SU-DHL-6 (cell line): ENCODE results near the gene ABTB2.

Source experiments
- H2AFZ ChIP-seq: fragments of 200-600 bp; sonication (generic); 2 replicates; pipeline ENCODE4 v1.6.1; 2014; ENCODE audit warnings: low read depth, mild to moderate bottlenecking, moderate library complexity, mixed read lengths, antibody characterized with exemption, low read length; ENCODE audit not compliant: severe bottlenecking
- H3F3A ChIP-seq: fragments of 200-600 bp; shearing (Covaris generic); 2 replicates; pipeline ENCODE4 v1.6.0; 2016; ENCODE audit warnings: antibody characterized with exemption, mild to moderate bottlenecking; ENCODE audit not compliant: insufficient read depth
- H3K27ac ChIP-seq: fragments of 200-600 bp; sonication (generic); 2 replicates; pipeline ENCODE4 v1.5.1; 2016; ENCODE audit warnings: low read depth, mild to moderate bottlenecking, low read length, moderate library complexity, mixed read lengths
- H3K27me3 ChIP-seq: fragments of 200-600 bp; sonication (generic), shearing (Covaris generic); 2 replicates; pipeline ENCODE4 v1.6.0; 2014; ENCODE audit warnings: mild to moderate bottlenecking, low read length
- H3K36me3 ChIP-seq: fragments of 200-600 bp; sonication (generic); 2 replicates; pipeline ENCODE4 v1.6.1; 2014; ENCODE audit warnings: mild to moderate bottlenecking, low read length, mixed read lengths
- H3K4me2 ChIP-seq: fragments of 300-600, 200-600 bp; shearing (Covaris generic), sonication (generic); 2 replicates; pipeline ENCODE4 v1.6.0; 2014; ENCODE audit warnings: low read length, low read depth, mild to moderate bottlenecking; ENCODE audit not compliant: poor library complexity, severe bottlenecking
- H3K4me3 ChIP-seq: fragments of 200-600 bp; sonication (generic); 2 replicates; pipeline ENCODE4 v1.5.1; 2014; ENCODE audit warnings: antibody characterized with exemption, low read length, mild to moderate bottlenecking, mixed read lengths; ENCODE audit not compliant: insufficient read depth, poor library complexity, severe bottlenecking
- H3K79me2 ChIP-seq: fragments of 200-600 bp; sonication (generic); 2 replicates; pipeline ENCODE4 v1.6.1; 2014; ENCODE audit warnings: mild to moderate bottlenecking, low read length, moderate library complexity; ENCODE audit not compliant: insufficient read depth
- H3K9ac ChIP-seq: fragments of 200-600 bp; sonication (generic); 2 replicates; pipeline ENCODE4 v1.7.0; 2014; ENCODE audit warnings: mild to moderate bottlenecking, low read length
- H3K9me2 ChIP-seq: fragments of 200-600 bp; sonication (generic); replicated peaks from 2 replicates; pipeline ENCODE4 v1.6.1; 2014; ENCODE audit warnings: low read length; ENCODE audit not compliant: insufficient read depth
- H3K9me3 ChIP-seq: fragments of 200-600 bp; sonication (generic); 2 replicates; pipeline ENCODE4 v1.6.1; 2014; ENCODE audit warnings: low read length, mixed read lengths; ENCODE audit not compliant: insufficient read depth
- H4K20me1 ChIP-seq: fragments of 200-600 bp; sonication (generic); 2 replicates; pipeline ENCODE4 v1.6.1; 2014; ENCODE audit warnings: low read depth, mild to moderate bottlenecking, antibody characterized with exemption, low read length, moderate library complexity, mixed read lengths
- CTCF ChIP-seq: fragments of 200-600 bp; sonication (generic); IDR thresholded peaks from one replicate; pipeline ENCODE4 v1.5.1; 2017; ENCODE audit warnings: antibody characterized with exemption, mild to moderate bottlenecking, low read length, moderate library complexity; ENCODE audit not compliant: insufficient read depth, poor library complexity, severe bottlenecking
- EZH2phosphoT487 ChIP-seq: fragments of 200-600 bp; sonication (generic), shearing (Covaris generic); conservative IDR thresholded peaks from 2 replicates; pipeline ENCODE4 v1.6.1; 2018; ENCODE audit warnings: mild to moderate bottlenecking, antibody characterized with exemption, low read length, moderate library complexity, mixed read lengths

The ABTB2 gene

GRCh38 chr11:34356913-34357700, 703 bp downstream of the ABTB2 start:
- no peaks in the 10 kb centered on the region for H4K20me1 ChIP-seq

GRCh38 chr11:34356576-34356912, 1.3 kb downstream of the ABTB2 start:
- H3K27me3 ChIP-seq: no peaks in the 10 kb centered on the region
- H3K36me3 ChIP-seq: no peaks in the 10 kb centered on the region
- no peak overlapping the region for H3K4me3 ChIP-seq
- no peak overlapping the region for H3K9ac ChIP-seq
- H3K79me2 ChIP-seq: no peaks in the 10 kb centered on the region
- no peak overlapping the region for H3K27ac ChIP-seq
- no peak overlapping the region for H2AFZ ChIP-seq
- H3F3A ChIP-seq: no peaks in the 10 kb centered on the region
- H3K9me2 ChIP-seq: no peaks in the 10 kb centered on the region
- no peak overlapping the region for H3K4me2 ChIP-seq
- no peaks in the 10 kb centered on the region for H3K9me3 ChIP-seq
- H4K20me1 ChIP-seq: no peaks in the 10 kb centered on the region
- TF ChIP-seq EZH2phosphoT487: no peak

More at GRCh38 chr11:34356913-34357700, 703 bp downstream of the ABTB2 start:
- Histone ChIP-seq H3K4me3 (no peak overlapping the region), H3F3A (no peaks in the 10 kb centered on the region), H3K27me3 (no peaks in the 10 kb centered on the region), H3K9ac (no peak overlapping the region), H3K9me2 (no peaks in the 10 kb centered on the region), H3K9me3 (no peaks in the 10 kb centered on the region), H3K36me3 (no peaks in the 10 kb centered on the region), H2AFZ (no peak overlapping the region), H3K27ac (no peak overlapping the region), H3K4me2 (peak overlapping the region; percentile 40), H3K79me2 (no peaks in the 10 kb centered on the region)
- TF ChIP-seq EZH2phosphoT487 (no peak), CTCF (no peak)

- H3K4me3 ChIP-seq: no peak overlapping the region
- H3F3A ChIP-seq: no peaks in the 10 kb centered on the region
- H3K4me2 ChIP-seq: no peak overlapping the region
- no peaks in the 10 kb centered on the region for H3K27me3 ChIP-seq
- no peaks in the 10 kb centered on the region for H3K9me3 ChIP-seq
- H3K79me2 ChIP-seq: no peaks in the 10 kb centered on the region
- TF ChIP-seq CTCF: no peak
- TF ChIP-seq EZH2phosphoT487: no peak
- no peaks in the 10 kb centered on the region for H3K36me3 ChIP-seq
- H2AFZ ChIP-seq: no peak overlapping the region
- no peaks in the 10 kb centered on the region for H3K9me2 ChIP-seq
- no peaks in the 10 kb centered on the region for H4K20me1 ChIP-seq
- H3K9ac ChIP-seq: no peak overlapping the region
- no peak overlapping the region for H3K27ac ChIP-seq
These were observed 1.7 kb downstream of the ABTB2 start for GRCh38 chr11:34356130-34356529.

- H3K9me2 ChIP-seq: no peaks in the 10 kb centered on the region
- no peaks in the 10 kb centered on the region for H3K27me3 ChIP-seq
- no peaks in the 10 kb centered on the region for H3K9me3 ChIP-seq
- TF ChIP-seq EZH2phosphoT487 (no peak), CTCF (no peak)
- H3K4me2 ChIP-seq: no peak overlapping the region
- no peaks in the 10 kb centered on the region for H3K36me3 ChIP-seq
- H3K4me3 ChIP-seq: no peak overlapping the region
- H3K27ac ChIP-seq: no peak overlapping the region
- H3F3A ChIP-seq: no peaks in the 10 kb centered on the region
- no peak overlapping the region for H3K9ac ChIP-seq
- H2AFZ ChIP-seq: no peak overlapping the region
- H4K20me1 ChIP-seq: no peaks in the 10 kb centered on the region
- no peaks in the 10 kb centered on the region for H3K79me2 ChIP-seq
These were observed 2.1 kb downstream of the ABTB2 start for GRCh38 chr11:34355726-34356125.
